Astrocyte (in vitro differentiated cells and primary cell): ENCODE data around the gene PPP2R3B. TPM values are rescaled to one million over a fixed set of nuclear protein-coding genes. Genes with fewer than 3 reads are reported as not detected.

Source experiments
- DNase-seq: peaks from one replicate; pipeline ENCODE4 v3.0.0-alpha.2; 2010; ENCODE audit warnings: low read depth
- FAIRE-seq: peaks from 2 replicates; lab custom pipeline; 2011; peaks lifted over from hg19 to GRCh38; lab: Jason Lieb, UNC
- H2AFZ ChIP-seq: 2 replicates; pipeline ENCODE4 v1.6.0; 2012; ENCODE audit warnings: low read depth, low read length, inconsistent platforms
- H3K27ac ChIP-seq: 2 replicates; pipeline ENCODE4 v1.5.1; 2011; ENCODE audit warnings: low read depth, low read length, inconsistent platforms
- H3K27me3 ChIP-seq: 2 replicates; pipeline ENCODE4 v1.6.0; 2011; ENCODE audit warnings: low read length, inconsistent platforms; ENCODE audit not compliant: insufficient read depth
- H3K36me3 ChIP-seq: 2 replicates; pipeline ENCODE4 v1.5.1; 2011; ENCODE audit warnings: low read length, inconsistent platforms; ENCODE audit not compliant: insufficient read depth
- H3K4me1 ChIP-seq: 2 replicates; pipeline ENCODE4 v1.5.1; 2011; ENCODE audit warnings: low read length, inconsistent platforms; ENCODE audit not compliant: insufficient read depth
- H3K4me2 ChIP-seq: 2 replicates; pipeline ENCODE4 v1.6.0; 2012; ENCODE audit warnings: low read length, inconsistent platforms
- H3K4me3 ChIP-seq: 2 replicates; pipeline ENCODE4 v1.5.1; 2011; ENCODE audit warnings: low read depth, mild to moderate bottlenecking, low read length, inconsistent platforms; ENCODE audit not compliant: insufficient read depth
- H3K79me2 ChIP-seq: 2 replicates; pipeline ENCODE4 v1.6.0; 2012; ENCODE audit warnings: mild to moderate bottlenecking, low read length, inconsistent platforms; ENCODE audit not compliant: insufficient read depth
- H3K9ac ChIP-seq: 2 replicates; pipeline ENCODE4 v1.6.0; 2012; ENCODE audit warnings: mild to moderate bottlenecking, low read length, inconsistent platforms
- H3K9me3 ChIP-seq: 2 replicates; pipeline ENCODE4 v1.5.1; 2012; ENCODE audit warnings: low read depth, mild to moderate bottlenecking, low read length, inconsistent platforms; ENCODE audit not compliant: insufficient read depth
- H4K20me1 ChIP-seq: 2 replicates; pipeline ENCODE4 v1.6.0; 2012; ENCODE audit warnings: low read length, inconsistent platforms; ENCODE audit not compliant: insufficient read depth
- H3K27ac Mint-ChIP-seq: one replicate; pipeline ENCODE4 v1.8.0; 2021; ENCODE audit warnings: mild to moderate bottlenecking, mixed read lengths; ENCODE audit not compliant: unreplicated experiment
- H3K27me3 Mint-ChIP-seq: one replicate; pipeline ENCODE4 v1.8.0; 2021; ENCODE audit warnings: low read depth, mixed read lengths; ENCODE audit not compliant: unreplicated experiment
- H3K36me3 Mint-ChIP-seq: one replicate; pipeline ENCODE4 v1.8.0; 2021; ENCODE audit warnings: low read depth, mixed read lengths; ENCODE audit not compliant: unreplicated experiment
- H3K4me1 Mint-ChIP-seq: one replicate; pipeline ENCODE4 v1.8.0; 2021; ENCODE audit warnings: low read depth, mixed read lengths; ENCODE audit not compliant: unreplicated experiment
- H3K4me3 Mint-ChIP-seq: one replicate; pipeline ENCODE4 v1.8.0; 2021; ENCODE audit warnings: mild to moderate bottlenecking, moderate library complexity, mixed read lengths; ENCODE audit not compliant: unreplicated experiment
- H3K9me3 Mint-ChIP-seq: one replicate; pipeline ENCODE4 v1.8.0; 2021; ENCODE audit warnings: mild to moderate bottlenecking, mixed read lengths; ENCODE audit not compliant: unreplicated experiment
- EZH2 ChIP-seq: IDR thresholded peaks from 2 replicates; pipeline ENCODE4 v1.6.1; 2012; ENCODE audit warnings: mild to moderate bottlenecking, low read length, inconsistent platforms; ENCODE audit not compliant: insufficient read depth
- total RNA-seq: library from RNA; stranded (reverse); gene quantifications from 2 replicates; pipeline ENCODE4 v1.2.1, GENCODE V29; 2021
- TF ChIP-seq, protein P1 (sequence below): IDR thresholded peaks from 2 replicates; pipeline ENCODE4 v1.5.1; 2011; ENCODE audit warnings: low read depth, mild to moderate bottlenecking, inconsistent platforms, low read length, moderate library complexity; ENCODE audit not compliant: insufficient read depth

Gene PPP2R3B
- total RNA-seq, 1 donor from 2014 or later, result 44.7 TPM

DNA sequence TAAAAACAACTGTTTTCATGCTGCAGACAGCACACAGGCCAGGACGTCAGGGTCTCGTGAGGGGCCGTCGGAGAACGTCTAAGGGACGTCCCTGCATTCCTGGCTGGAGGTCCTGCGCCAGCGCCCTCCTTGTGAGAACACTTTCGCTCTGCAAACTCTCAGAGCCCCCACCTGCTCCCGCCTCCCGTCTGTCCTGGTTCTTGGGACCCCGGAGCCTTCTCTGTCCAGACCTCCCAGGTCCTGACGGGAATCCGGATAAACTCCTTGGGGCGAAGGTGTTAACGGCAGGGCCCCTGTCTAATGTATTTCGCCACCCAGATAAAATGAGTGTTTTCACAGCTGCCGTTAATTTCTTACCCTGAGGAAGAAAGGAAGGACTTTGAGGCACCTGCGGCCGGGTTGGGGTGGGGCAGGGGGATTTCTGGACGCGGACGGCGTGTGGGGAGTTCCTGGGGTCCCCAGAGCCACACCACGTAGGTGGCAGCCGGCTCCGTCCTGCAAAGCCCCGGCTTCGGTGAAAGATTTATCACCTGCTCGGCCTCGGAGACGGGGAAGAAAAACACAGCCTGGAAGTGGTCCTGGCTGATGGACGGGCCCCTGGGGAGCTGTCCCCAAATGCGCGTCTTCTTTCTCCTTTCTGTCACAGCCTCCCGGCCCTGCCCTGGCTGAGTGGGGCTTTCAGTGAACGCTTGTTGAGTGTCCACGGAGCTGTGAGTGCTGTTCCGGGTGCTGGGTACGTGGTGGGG, 35.1 kb upstream of the PPP2R3B start:
- no peak overlapping the region for H3K4me3 ChIP-seq
- H3K27ac ChIP-seq, result no peak overlapping the region
- no peaks in the 10 kb centered on the region for H3K27me3 Mint-ChIP-seq
- no peaks in the 10 kb centered on the region for H4K20me1 ChIP-seq
- H3K9ac ChIP-seq, result no peak overlapping the region
- no peak for FAIRE-seq
- DNase-seq, result no peak
- H3K4me1 ChIP-seq, result no peaks in the 10 kb centered on the region
- no peak overlapping the region for H3K4me2 ChIP-seq
- H3K36me3 Mint-ChIP-seq, result peaks cover 2% of the 10 kb centered on the region
- no peak overlapping the region for H2AFZ ChIP-seq
- no peaks in the 10 kb centered on the region for H3K79me2 ChIP-seq
- peaks cover 8% of the 10 kb centered on the region for H3K9me3 Mint-ChIP-seq
- no peaks in the 10 kb centered on the region for H3K36me3 ChIP-seq
- no peak overlapping the region for H3K4me3 Mint-ChIP-seq
- peaks cover 1% of the 10 kb centered on the region for H3K4me1 Mint-ChIP-seq
- no peak overlapping the region for H3K27ac Mint-ChIP-seq
- H3K9me3 ChIP-seq, result no peaks in the 10 kb centered on the region
- peaks cover 2% of the 10 kb centered on the region for H3K27me3 ChIP-seq
- no peak for TF ChIP-seq EZH2
- TF ChIP-seq, protein P1, sequence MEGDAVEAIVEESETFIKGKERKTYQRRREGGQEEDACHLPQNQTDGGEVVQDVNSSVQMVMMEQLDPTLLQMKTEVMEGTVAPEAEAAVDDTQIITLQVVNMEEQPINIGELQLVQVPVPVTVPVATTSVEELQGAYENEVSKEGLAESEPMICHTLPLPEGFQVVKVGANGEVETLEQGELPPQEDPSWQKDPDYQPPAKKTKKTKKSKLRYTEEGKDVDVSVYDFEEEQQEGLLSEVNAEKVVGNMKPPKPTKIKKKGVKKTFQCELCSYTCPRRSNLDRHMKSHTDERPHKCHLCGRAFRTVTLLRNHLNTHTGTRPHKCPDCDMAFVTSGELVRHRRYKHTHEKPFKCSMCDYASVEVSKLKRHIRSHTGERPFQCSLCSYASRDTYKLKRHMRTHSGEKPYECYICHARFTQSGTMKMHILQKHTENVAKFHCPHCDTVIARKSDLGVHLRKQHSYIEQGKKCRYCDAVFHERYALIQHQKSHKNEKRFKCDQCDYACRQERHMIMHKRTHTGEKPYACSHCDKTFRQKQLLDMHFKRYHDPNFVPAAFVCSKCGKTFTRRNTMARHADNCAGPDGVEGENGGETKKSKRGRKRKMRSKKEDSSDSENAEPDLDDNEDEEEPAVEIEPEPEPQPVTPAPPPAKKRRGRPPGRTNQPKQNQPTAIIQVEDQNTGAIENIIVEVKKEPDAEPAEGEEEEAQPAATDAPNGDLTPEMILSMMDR, result no peak

DNA sequence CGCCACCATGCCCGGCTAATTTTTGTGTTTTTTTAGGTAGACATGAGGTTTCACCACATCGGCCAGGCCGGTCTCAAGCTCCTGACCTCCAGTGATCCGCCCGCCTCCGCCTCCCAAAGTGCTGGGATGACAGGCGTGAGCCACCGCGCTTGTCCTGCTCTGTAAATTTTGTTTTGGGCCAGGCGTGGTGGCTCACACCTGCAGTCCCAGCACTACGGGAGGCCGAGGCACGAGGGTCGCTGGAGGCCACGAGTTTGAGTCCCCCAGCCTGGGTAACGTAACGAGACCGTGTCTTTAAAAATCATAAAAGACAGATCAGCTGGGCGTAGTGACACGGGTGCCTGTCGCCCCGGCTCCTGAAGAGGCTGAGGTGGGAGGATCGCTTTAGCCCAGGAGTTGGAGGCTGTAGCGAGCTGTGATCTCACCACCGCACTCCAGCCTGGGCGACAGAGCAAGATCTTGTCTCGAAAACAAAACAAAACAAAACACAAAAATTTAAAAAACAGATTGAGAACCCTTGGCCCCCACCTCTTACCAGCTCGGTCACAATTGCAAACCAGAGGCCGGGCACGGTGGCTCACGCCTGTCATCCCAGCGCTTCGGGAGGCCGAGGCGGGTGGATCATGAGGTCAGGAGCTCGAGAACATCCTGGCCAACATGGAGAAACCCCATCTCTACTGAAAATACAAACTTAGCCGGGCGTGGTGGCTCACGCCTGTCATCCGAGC, 34.0 kb upstream of the PPP2R3B start:
- Histone ChIP-seq H3K4me3 (no peak overlapping the region), H3K36me3 (no peaks in the 10 kb centered on the region), H3K79me2 (no peaks in the 10 kb centered on the region), H2AFZ (no peak overlapping the region), H3K27me3 (no peaks in the 10 kb centered on the region), H3K4me1 (no peaks in the 10 kb centered on the region), H3K9ac (no peak overlapping the region), H3K4me2 (no peak overlapping the region), H4K20me1 (no peaks in the 10 kb centered on the region), H3K9me3 (no peaks in the 10 kb centered on the region), H3K27ac (no peak overlapping the region)
- no peaks in the 10 kb centered on the region for H3K27me3 Mint-ChIP-seq
- H3K4me3 Mint-ChIP-seq, result no peak overlapping the region
- FAIRE-seq (no peak), DNase-seq (no peak)
- no peak overlapping the region for H3K27ac Mint-ChIP-seq
- H3K36me3 Mint-ChIP-seq, result peaks cover 2% of the 10 kb centered on the region
- peaks cover 8% of the 10 kb centered on the region for H3K9me3 Mint-ChIP-seq
- H3K4me1 Mint-ChIP-seq, result no peaks in the 10 kb centered on the region
- TF ChIP-seq, protein P1, result no peak
- TF ChIP-seq EZH2, result no peak
